Endothelial cell of umbilical vein (primary cell): ENCODE data around the gene FAM217A. TPM values are rescaled to one million over a fixed set of nuclear protein-coding genes. Genes with fewer than 3 reads are reported as not detected.

Experiments used
- BruUV-seq: library from RNA; stranded (reverse); fragments of 400-500 nt; replicated peaks from 2 replicates; lab custom pipeline; 2021; lab: Mats Ljungman, UMichigan
- CTCF ChIA-PET: fragments of 300-600, 350-600 bp; sonication (Branson Sonifier 250); formaldehyde crosslinking; loops from one replicate; lab custom pipeline; 2021; ENCODE audit warnings: antibody characterized with exemption, inconsistent platforms; lab: Charles Lee
- POLR2A ChIA-PET: fragments of 300-600, 350-600 bp; sonication (Branson Sonifier 250); formaldehyde crosslinking; loops from one replicate; lab custom pipeline; 2021; ENCODE audit warnings: antibody characterized with exemption, inconsistent platforms; lab: Charles Lee
- DNase-seq: peaks from one replicate; pipeline ENCODE4 v3.0.0-alpha.2; 2011; ENCODE audit warnings: low read depth, low spot score
- FAIRE-seq: peaks from 2 replicates; lab custom pipeline; 2011; peaks lifted over from hg19 to GRCh38; lab: Jason Lieb, UNC
- H2AFZ ChIP-seq: 2 replicates; pipeline ENCODE4 v1.6.0; 2012; ENCODE audit warnings: low read depth, low read length, control low read depth, inconsistent platforms
- H3K27ac ChIP-seq: 2 replicates; pipeline ENCODE4 v1.5.1; 2011; ENCODE audit warnings: low read depth, mild to moderate bottlenecking, control low read depth, low read length, moderate library complexity; ENCODE audit not compliant: insufficient read depth
- H3K27me3 ChIP-seq, 2 experiments: 2 replicates each; pipeline versions ENCODE4 v1.6.0 to v1.6.1; 2011; ENCODE audit warnings: low read length in 2 of 2, mixed read lengths in 1 of 2; ENCODE audit not compliant: control insufficient read depth in 2 of 2, insufficient read depth in 2 of 2
- H3K36me3 ChIP-seq, 2 experiments: 2 replicates in 1 of 2; 3 replicates in 1 of 2; pipeline ENCODE4 v1.5.1; 2011; ENCODE audit warnings: low read length in 2 of 2, mild to moderate bottlenecking in 1 of 2, moderate library complexity in 1 of 2; ENCODE audit not compliant: control insufficient read depth in 2 of 2, insufficient read depth in 2 of 2; ENCODE audit errors: extremely low read depth in 1 of 2
- H3K4me1 ChIP-seq: 3 replicates; pipeline ENCODE4 v1.5.1; 2011; ENCODE audit warnings: mild to moderate bottlenecking, low read length; ENCODE audit not compliant: control insufficient read depth, insufficient read depth; ENCODE audit errors: extremely low read depth
- H3K4me2 ChIP-seq: 2 replicates; pipeline ENCODE4 v1.6.1; 2011; ENCODE audit warnings: low read length, control low read depth, mixed read lengths; ENCODE audit not compliant: insufficient read depth
- H3K4me3 ChIP-seq, 3 experiments: fragments of 200-600 bp in 1 of 3; sonication (generic), shearing (Covaris generic) in 1 of 3; replicated peaks in 1 of 3; 2 replicates each; pipeline ENCODE4 v1.5.1; 2011 to 2016; ENCODE audit warnings: control low read depth in 3 of 3, low read length in 3 of 3, mild to moderate bottlenecking in 2 of 3, inconsistent platforms in 1 of 3, low read depth in 1 of 3, moderate library complexity in 1 of 3; ENCODE audit not compliant: insufficient read depth in 1 of 3
- H3K79me2 ChIP-seq: 2 replicates; pipeline ENCODE4 v1.6.0; 2012; ENCODE audit warnings: low read length, inconsistent platforms; ENCODE audit not compliant: control insufficient read depth, insufficient read depth
- H3K9ac ChIP-seq: replicated peaks from 2 replicates; pipeline ENCODE3; 2011; ENCODE audit warnings: low read length, control low read depth; ENCODE audit not compliant: insufficient read depth; ENCODE audit errors: extremely low read depth
- H3K9me1 ChIP-seq: replicated peaks from 3 replicates; pipeline ENCODE4 v1.6.0; 2011; ENCODE audit warnings: mild to moderate bottlenecking, low read length; ENCODE audit not compliant: control insufficient read depth, insufficient read depth; ENCODE audit errors: extremely low read depth
- H3K9me3 ChIP-seq: replicated peaks from 2 replicates; pipeline ENCODE4 v1.5.1; 2012; ENCODE audit warnings: low read length, inconsistent platforms; ENCODE audit not compliant: control insufficient read depth, insufficient read depth
- H4K20me1 ChIP-seq: replicated peaks from 2 replicates; pipeline ENCODE3; 2011; ENCODE audit warnings: mild to moderate bottlenecking, low read length; ENCODE audit not compliant: control insufficient read depth, insufficient read depth; ENCODE audit errors: extremely low read depth
- EZH2 ChIP-seq: IDR thresholded peaks from 2 replicates; pipeline ENCODE4 v1.6.1; 2012; ENCODE audit warnings: borderline replicate concordance, low read depth, mild to moderate bottlenecking, moderate library complexity, low read length, inconsistent platforms; ENCODE audit not compliant: severe bottlenecking
- FOS ChIP-seq: IDR thresholded peaks from 2 replicates; pipeline ENCODE4 v1.6.1; 2011; ENCODE audit warnings: mild to moderate bottlenecking, low read length, moderate library complexity, borderline replicate concordance; ENCODE audit not compliant: insufficient read depth
- JUN ChIP-seq: IDR thresholded peaks from 2 replicates; pipeline ENCODE4 v1.6.1; 2011; ENCODE audit warnings: borderline replicate concordance, low read depth; ENCODE audit not compliant: insufficient read length, insufficient read depth
- MAX ChIP-seq: IDR thresholded peaks from 2 replicates; pipeline ENCODE4 v1.6.1; 2011; ENCODE audit not compliant: insufficient read depth, insufficient read length
- MYC ChIP-seq: IDR thresholded peaks from one replicate; pipeline ENCODE4 v1.6.1; 2011; ENCODE audit warnings: mild to moderate bottlenecking, low read depth, low read length
- POLR2A ChIP-seq: IDR thresholded peaks from 2 replicates; pipeline ENCODE4 v1.6.1; 2012; ENCODE audit warnings: low read depth, mild to moderate bottlenecking, control low read depth, low read length
- POLR2AphosphoS5 ChIP-seq: IDR thresholded peaks from 2 replicates; pipeline ENCODE4 v1.6.1; 2012; ENCODE audit warnings: low read depth, mild to moderate bottlenecking, control low read depth, low read length, moderate library complexity; ENCODE audit not compliant: insufficient read depth
- dilution Hi-C: fragments of 300-500 bp; cut with MboI; formaldehyde crosslinking; loops from one replicate; pipeline ENCODE4 v1.15.0; 2019; ENCODE audit warnings: low sequenced_read_pairs; ENCODE audit not compliant: extremely low pct_ligation_motif_present
- intact Hi-C: fragments of 100-400 bp; cut with micrococcal nuclease; formaldehyde crosslinking; loops from one replicate; pipeline ENCODE4 v1.10.0; 2022
- polyA plus RNA-seq, 4 experiments: library from polyadenylated mRNA; depleted of rRNA in 3 of 4; stranded (reverse) in 3 of 4; unstranded in 1 of 4; fragments of >200 nt; gene quantifications; 2 replicates each; pipeline versions ENCODE4 v1.2.1 to v1.2.3, GENCODE V29; 2011 to 2012; ENCODE audit warnings: missing spikeins in 1 of 4
- total RNA-seq: library from RNA; stranded (reverse); gene quantifications from 2 replicates; pipeline ENCODE4 v1.2.3, GENCODE V29; 2021
- TF ChIP-seq, protein P1 (sequence below), 2 donors: IDR thresholded peaks; 1 replicate in 1 of 2; 2 replicates in 1 of 2; pipeline ENCODE4 v1.5.1; 2011; ENCODE audit warnings: low read length in 2 of 2, mild to moderate bottlenecking in 2 of 2, moderate library complexity in 2 of 2, control low read depth in 1 of 2, inconsistent platforms in 1 of 2, low read depth in 1 of 2; ENCODE audit not compliant: insufficient read depth in 1 of 2; ENCODE audit errors: extremely low read depth in 1 of 2

Gene FAM217A
- total and polyA plus RNA-seq, 2 donors (not counting 3 experiments of a cell fraction or from before 2014, with no cell fraction given) = not detected

- no TSS peak for BruUV-seq
- FAIRE-seq (no peak), DNase-seq (no peak)
- H3K9ac ChIP-seq = no peak overlapping the region
- CTCF ChIA-PET = interaction anchor here (0.7 kb wide), 1 partner anchor 125 kb away, joined by 3 read pairs; no protein-coding TSS in a partner anchor
- H3K4me1 ChIP-seq = no peaks in the 10 kb centered on the region
- no peaks in the 10 kb centered on the region for H4K20me1 ChIP-seq
- intact Hi-C loops = no loop called here
- POLR2A ChIA-PET = no interaction called here
- H3K4me3 ChIP-seq = no peak overlapping the region
- H3K27me3 ChIP-seq = no peaks in the 10 kb centered on the region
- H3K79me2 ChIP-seq = no peaks in the 10 kb centered on the region
- no peak overlapping the region for H2AFZ ChIP-seq
- H3K9me1 ChIP-seq = no peaks in the 10 kb centered on the region
- H3K36me3 ChIP-seq = no peaks in the 10 kb centered on the region
- H3K9me3 ChIP-seq = no peaks in the 10 kb centered on the region
- TF ChIP-seq FOS (no peak), EZH2 (no peak), POLR2A (no peak), POLR2AphosphoS5 (no peak), JUN (no peak), MYC (no peak), MAX (no peak)
- TF ChIP-seq, protein P1, sequence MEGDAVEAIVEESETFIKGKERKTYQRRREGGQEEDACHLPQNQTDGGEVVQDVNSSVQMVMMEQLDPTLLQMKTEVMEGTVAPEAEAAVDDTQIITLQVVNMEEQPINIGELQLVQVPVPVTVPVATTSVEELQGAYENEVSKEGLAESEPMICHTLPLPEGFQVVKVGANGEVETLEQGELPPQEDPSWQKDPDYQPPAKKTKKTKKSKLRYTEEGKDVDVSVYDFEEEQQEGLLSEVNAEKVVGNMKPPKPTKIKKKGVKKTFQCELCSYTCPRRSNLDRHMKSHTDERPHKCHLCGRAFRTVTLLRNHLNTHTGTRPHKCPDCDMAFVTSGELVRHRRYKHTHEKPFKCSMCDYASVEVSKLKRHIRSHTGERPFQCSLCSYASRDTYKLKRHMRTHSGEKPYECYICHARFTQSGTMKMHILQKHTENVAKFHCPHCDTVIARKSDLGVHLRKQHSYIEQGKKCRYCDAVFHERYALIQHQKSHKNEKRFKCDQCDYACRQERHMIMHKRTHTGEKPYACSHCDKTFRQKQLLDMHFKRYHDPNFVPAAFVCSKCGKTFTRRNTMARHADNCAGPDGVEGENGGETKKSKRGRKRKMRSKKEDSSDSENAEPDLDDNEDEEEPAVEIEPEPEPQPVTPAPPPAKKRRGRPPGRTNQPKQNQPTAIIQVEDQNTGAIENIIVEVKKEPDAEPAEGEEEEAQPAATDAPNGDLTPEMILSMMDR (IDR thresholded peaks at IDR 0.05; ENCODE audit: extremely low read depth in 1 of 2, insufficient read depth in 1 of 2, low read depth in 1 of 2, low read length in 2 of 2) = no peak
- no peak overlapping the region for H3K4me2 ChIP-seq
- dilution Hi-C loops = no loop called here
- no peak overlapping the region for H3K27ac ChIP-seq
Measured at GRCh38 chr6:4084444-4085331, 5.8 kb upstream of the FAM217A start.
